OCI-LY7 (cell line): ENCODE results near the gene UGT1A4. TPM values are rescaled to one million over a fixed set of nuclear protein-coding genes. Genes with fewer than 3 reads are reported as not detected.

Experiments
- BruUV-seq: library from RNA; stranded (reverse); fragments of 400-500 nt; replicated peaks from 2 replicates; lab custom pipeline; 2021; lab: Mats Ljungman, UMichigan
- CTCF ChIA-PET: fragments of 300-600 bp; sonication (Branson Sonifier 250); formaldehyde crosslinking; loops from one replicate; lab custom pipeline; 2022; ENCODE audit warnings: antibody characterized with exemption; ENCODE audit not compliant: unreplicated experiment; lab: Charles Lee
- POLR2A ChIA-PET: fragments of 300-600 bp; sonication (Branson Sonifier 250); formaldehyde crosslinking; loops from one replicate; lab custom pipeline; 2022; ENCODE audit warnings: antibody characterized with exemption; lab: Charles Lee
- DNase-seq: peaks from one replicate; pipeline ENCODE4 v3.0.0-alpha.2; 2015; ENCODE audit warnings: low spot score
- H2AFZ ChIP-seq: fragments of 200-600 bp; sonication (generic), shearing (Covaris generic); 2 replicates; pipeline ENCODE4 v1.6.1; 2014; ENCODE audit warnings: mild to moderate bottlenecking, antibody characterized with exemption, low read length, moderate library complexity
- H3K27ac ChIP-seq: fragments of 200-600 bp; sonication (generic); 2 replicates; pipeline ENCODE4 v1.5.1; 2014; ENCODE audit warnings: mixed run types, low read depth, mild to moderate bottlenecking, moderate library complexity, low read length, inconsistent platforms; ENCODE audit not compliant: poor library complexity, severe bottlenecking
- H3K36me3 ChIP-seq: fragments of 200-600 bp; sonication (generic); 2 replicates; pipeline ENCODE4 v1.6.1; 2014; ENCODE audit warnings: mild to moderate bottlenecking, antibody characterized with exemption, low read length, moderate library complexity, mixed read lengths; ENCODE audit not compliant: insufficient read depth
- H3K4me1 ChIP-seq: fragments of 200-600 bp; sonication (generic); 2 replicates; pipeline ENCODE4 v1.5.1; 2014; ENCODE audit warnings: mild to moderate bottlenecking, low read length; ENCODE audit not compliant: insufficient read depth, poor library complexity, severe bottlenecking
- H3K4me2 ChIP-seq: fragments of 200-600 bp; sonication (generic); 2 replicates; pipeline ENCODE4 v1.6.1; 2014; ENCODE audit warnings: mild to moderate bottlenecking, low read length
- H3K4me3 ChIP-seq: fragments of 200-600 bp; sonication (generic); 2 replicates; pipeline ENCODE4 v1.5.1; 2014; ENCODE audit warnings: mild to moderate bottlenecking, low read depth, low read length; ENCODE audit not compliant: poor library complexity, severe bottlenecking
- H3K79me2 ChIP-seq: fragments of 200-600 bp; sonication (generic); 2 replicates; pipeline ENCODE4 v1.6.1; 2016; ENCODE audit warnings: low read depth, mild to moderate bottlenecking, low read length, moderate library complexity, mixed read lengths; ENCODE audit not compliant: insufficient read depth
- H3K9me2 ChIP-seq: fragments of 200-600 bp; sonication (generic); 2 replicates; pipeline ENCODE4 v1.6.1; 2016; ENCODE audit warnings: mild to moderate bottlenecking, low read length, mixed read lengths; ENCODE audit not compliant: insufficient read depth
- H3K9me3 ChIP-seq: fragments of 200-600 bp; sonication (generic); 2 replicates; pipeline ENCODE4 v1.6.1; 2014; ENCODE audit warnings: mild to moderate bottlenecking, mixed run types, low read length, mixed read lengths
- H4K20me1 ChIP-seq: fragments of 200-600 bp; sonication (generic); 2 replicates; pipeline ENCODE4 v1.6.1; 2014; ENCODE audit warnings: mild to moderate bottlenecking, antibody characterized with exemption, low read length, moderate library complexity, mixed read lengths; ENCODE audit not compliant: insufficient read depth
- CTCF ChIP-seq: fragments of 200-600 bp; sonication (generic); conservative IDR thresholded peaks from 2 replicates; pipeline ENCODE4 v1.5.1; 2014; ENCODE audit warnings: mild to moderate bottlenecking, antibody characterized with exemption, low read length, moderate library complexity, mixed read lengths
- EZH2phosphoT487 ChIP-seq: fragments of 200-600 bp; sonication (generic); IDR thresholded peaks from 2 replicates; pipeline ENCODE4 v1.6.1; 2018; ENCODE audit warnings: low read depth, borderline replicate concordance, mild to moderate bottlenecking, mixed run types, antibody characterized with exemption, low read length, moderate library complexity, mixed read lengths
- intact Hi-C: fragments of 100-400 bp; cut with micrococcal nuclease; formaldehyde crosslinking; loops from one replicate; pipeline ENCODE4 v1.10.0; 2022; ENCODE audit not compliant: unreplicated experiment
- total RNA-seq, 2 experiments: library from RNA; depleted of rRNA in 1 of 2; stranded (reverse); fragments of >200 nt in 1 of 2; shearing (Covaris generic) in 1 of 2; gene quantifications; 2 replicates each; pipeline ENCODE4 v1.2.3, GENCODE V29; 2014 to 2022

The UGT1A4 gene
- total RNA-seq, 2 experiments from 2014 or later, result not detected

GRCh38 chr2:233772583-233772982, 54.0 kb downstream of the UGT1A4 start:
- POLR2A ChIA-PET, result no interaction called here
- BruUV-seq, result no TSS peak

DNA sequence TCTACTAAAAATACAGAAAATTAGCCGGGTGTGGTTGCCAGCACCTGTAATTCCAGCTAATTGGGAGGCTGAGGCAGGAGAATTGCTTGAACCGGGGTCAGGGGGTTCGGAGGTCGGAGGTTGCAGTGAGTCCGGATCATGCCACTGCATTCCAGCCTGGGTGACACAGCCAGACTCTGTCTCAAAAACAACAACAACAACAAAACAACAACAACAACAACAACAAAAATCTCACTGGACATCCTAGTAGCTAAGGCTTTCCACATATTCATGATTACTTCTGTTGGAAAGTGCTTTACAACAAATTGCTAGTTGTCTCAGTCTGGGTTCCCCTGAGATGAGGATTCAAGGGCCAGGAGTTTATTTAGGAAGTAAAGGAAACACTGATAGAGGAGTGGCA, 55.3 kb downstream of the UGT1A4 start:
- H3K27ac ChIP-seq, result no peak overlapping the region
- ChIA-PET CTCF (no interaction called here), POLR2A (no interaction called here)
- intact Hi-C loops, result no loop called here
- no peaks in the 10 kb centered on the region for H3K36me3 ChIP-seq
- TF ChIP-seq CTCF (no peak), EZH2phosphoT487 (no peak)
- DNase-seq, result no peak
- H3K4me3 ChIP-seq, result no peak overlapping the region
- H3K9me2 ChIP-seq, result no peaks in the 10 kb centered on the region
- no peaks in the 10 kb centered on the region for H4K20me1 ChIP-seq
- no TSS peak for BruUV-seq
- no peaks in the 10 kb centered on the region for H3K4me1 ChIP-seq
- no peaks in the 10 kb centered on the region for H3K9me3 ChIP-seq
- no peaks in the 10 kb centered on the region for H3K79me2 ChIP-seq
- no peak overlapping the region for H2AFZ ChIP-seq
- no peak overlapping the region for H3K4me2 ChIP-seq

More at GRCh38 chr2:233772583-233772982, 54.0 kb downstream of the UGT1A4 start:
- no peak overlapping the region for H3K4me3 ChIP-seq
- H3K4me1 ChIP-seq, result no peaks in the 10 kb centered on the region
- H3K4me2 ChIP-seq, result no peak overlapping the region
- CTCF ChIA-PET, result no interaction called here
- no peak overlapping the region for H2AFZ ChIP-seq
- no peaks in the 10 kb centered on the region for H3K79me2 ChIP-seq
- H3K9me2 ChIP-seq, result no peaks in the 10 kb centered on the region
- TF ChIP-seq CTCF, result no peak
- TF ChIP-seq EZH2phosphoT487, result no peak
- no peaks in the 10 kb centered on the region for H4K20me1 ChIP-seq
- no peaks in the 10 kb centered on the region for H3K36me3 ChIP-seq
- H3K27ac ChIP-seq, result no peak overlapping the region
- DNase-seq, result no peak
- H3K9me3 ChIP-seq, result no peaks in the 10 kb centered on the region
- intact Hi-C loops, result no loop called here

GRCh38 chr2:233775414-233775813, 56.9 kb downstream of the UGT1A4 start:
- no peaks in the 10 kb centered on the region for H3K79me2 ChIP-seq
- POLR2A ChIA-PET, result interaction anchor here (0.6 kb wide), 1 partner anchor 858 kb away, joined by 3 read pairs; no protein-coding TSS in a partner anchor
- no peaks in the 10 kb centered on the region for H3K9me2 ChIP-seq
- H3K4me2 ChIP-seq, result no peak overlapping the region
- CTCF ChIA-PET, result no interaction called here
- no peaks in the 10 kb centered on the region for H3K36me3 ChIP-seq
- no peak overlapping the region for H3K27ac ChIP-seq
- TF ChIP-seq EZH2phosphoT487 (no peak), CTCF (no peak)
- no peaks in the 10 kb centered on the region for H3K9me3 ChIP-seq
- intact Hi-C loops, result no loop called here
- H4K20me1 ChIP-seq, result no peaks in the 10 kb centered on the region
- no TSS peak for BruUV-seq
- DNase-seq, result no peak
- no peaks in the 10 kb centered on the region for H3K4me1 ChIP-seq
- no peak overlapping the region for H3K4me3 ChIP-seq
- no peak overlapping the region for H2AFZ ChIP-seq
